Jurkat, Clone E6-1 (cell line): ENCODE results near the gene POF1B. TPM values are rescaled to one million over a fixed set of nuclear protein-coding genes. Genes with fewer than 3 reads are reported as not detected.
"Not testable (repeated sequence)": the region's sequence is repeated elsewhere in the genome, so short reads cannot be mapped to it uniquely, and the experiment has no call there.

ENCODE experiments used
- DNase-seq: peaks from one replicate; pipeline ENCODE4 v3.0.0-alpha.2; 2011; ENCODE audit warnings: low read depth, low spot score
- H3K4me3 ChIP-seq: 2 replicates; pipeline ENCODE4 v1.5.1; 2011; ENCODE audit warnings: mild to moderate bottlenecking, low read length, control low read depth, moderate library complexity
- polyA plus RNA-seq: library from polyadenylated mRNA; unstranded; fragments of >200 nt; gene quantifications from one replicate; pipeline ENCODE4 v1.2.1, GENCODE V29; 2012; ENCODE audit warnings: missing spikeins; ENCODE audit not compliant: insufficient read length, insufficient read depth

The POF1B gene, protein sequence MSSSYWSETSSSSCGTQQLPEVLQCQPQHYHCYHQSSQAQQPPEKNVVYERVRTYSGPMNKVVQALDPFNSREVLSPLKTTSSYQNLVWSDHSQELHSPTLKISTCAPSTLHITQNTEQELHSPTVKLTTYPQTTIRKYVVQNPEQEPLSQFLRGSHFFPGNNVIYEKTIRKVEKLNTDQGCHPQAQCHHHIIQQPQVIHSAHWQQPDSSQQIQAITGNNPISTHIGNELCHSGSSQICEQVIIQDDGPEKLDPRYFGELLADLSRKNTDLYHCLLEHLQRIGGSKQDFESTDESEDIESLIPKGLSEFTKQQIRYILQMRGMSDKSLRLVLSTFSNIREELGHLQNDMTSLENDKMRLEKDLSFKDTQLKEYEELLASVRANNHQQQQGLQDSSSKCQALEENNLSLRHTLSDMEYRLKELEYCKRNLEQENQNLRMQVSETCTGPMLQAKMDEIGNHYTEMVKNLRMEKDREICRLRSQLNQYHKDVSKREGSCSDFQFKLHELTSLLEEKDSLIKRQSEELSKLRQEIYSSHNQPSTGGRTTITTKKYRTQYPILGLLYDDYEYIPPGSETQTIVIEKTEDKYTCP
- polyA plus RNA-seq = 0.59 TPM

DNA sequence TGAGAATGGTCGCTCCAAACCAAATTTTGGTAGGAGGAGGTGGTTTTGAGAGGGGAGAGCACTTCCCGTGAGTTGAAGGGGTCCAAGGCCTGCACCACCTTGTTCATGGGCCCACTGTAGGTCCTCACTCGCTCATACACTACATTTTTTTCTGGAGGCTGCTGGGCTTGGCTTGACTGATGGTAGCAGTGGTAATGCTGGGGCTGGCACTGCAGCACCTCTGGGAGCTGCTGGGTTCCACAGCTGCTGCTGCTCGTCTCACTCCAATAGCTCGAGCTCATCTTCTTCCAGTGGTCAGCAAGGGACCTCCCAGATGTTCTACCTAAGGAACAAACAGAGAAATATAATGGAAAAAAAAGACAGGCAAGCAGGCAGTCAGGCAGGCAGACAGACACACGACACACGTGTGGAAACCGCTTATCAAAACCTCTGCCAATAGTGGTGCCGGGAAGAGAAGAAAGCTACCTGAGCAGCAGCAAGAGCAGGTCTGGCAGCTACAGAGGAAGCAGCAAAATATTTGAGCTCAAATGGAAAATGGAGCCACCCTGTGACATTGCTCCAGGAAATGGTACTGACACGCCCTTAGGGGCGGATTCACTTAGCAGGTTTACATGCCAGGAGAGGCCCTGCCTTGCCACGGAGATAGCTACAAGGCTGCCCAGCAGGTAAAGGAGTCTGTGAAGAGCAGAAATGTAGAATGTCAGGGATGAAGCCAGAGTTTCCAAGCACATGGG lies at the start of gene POF1B:
POF1B (minus strand) TSS at position 492 of the 734 bp plus-strand sequence; CDS start at position 281, 211 bp downstream.
- no peak for DNase-seq
- H3K4me3 ChIP-seq = no peak within 1 kb of the TSS

DNA sequence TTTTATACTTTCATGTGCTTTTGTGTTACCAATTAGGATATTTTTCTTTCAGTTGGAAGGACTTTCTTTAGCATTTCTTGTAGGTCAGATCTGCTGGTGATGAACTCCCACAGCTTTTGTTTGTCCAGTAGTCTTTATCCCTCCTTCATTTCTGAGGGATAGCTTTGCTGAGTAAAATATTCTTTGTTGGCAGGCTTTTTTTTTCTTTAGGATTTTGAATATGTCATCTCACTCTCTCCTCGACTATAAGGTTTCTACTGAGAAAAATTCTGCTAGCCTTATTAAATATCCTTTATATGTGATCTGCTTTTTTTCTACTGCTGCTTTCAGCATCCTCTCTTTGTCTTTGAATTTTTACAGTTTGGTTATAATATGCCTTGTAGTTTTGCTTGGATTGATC lies 49.6 kb upstream of the POF1B start:
- no peak overlapping the region for H3K4me3 ChIP-seq
- no peak for DNase-seq

DNA sequence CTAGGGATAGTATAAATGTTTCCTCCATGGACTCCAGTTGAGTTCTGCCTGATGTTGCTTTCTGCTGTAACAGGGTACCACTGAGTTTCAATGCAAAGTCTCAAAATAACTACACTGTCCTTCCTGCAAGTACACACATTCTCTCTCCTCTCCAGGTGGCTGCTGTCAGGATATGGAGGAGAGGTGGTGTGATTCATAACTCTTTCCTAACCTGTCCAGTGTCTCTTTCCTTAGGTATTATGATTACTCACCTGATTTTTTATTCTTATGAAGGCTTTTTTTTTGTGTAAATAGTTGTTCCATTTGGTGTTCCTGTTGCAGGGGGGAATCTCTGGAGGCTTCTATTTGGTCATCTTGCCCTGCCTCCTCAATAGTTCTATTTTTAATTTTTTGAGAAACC lies 39.8 kb upstream of the POF1B start:
- H3K4me3 ChIP-seq = no peak overlapping the region
- DNase-seq = no peak

DNA sequence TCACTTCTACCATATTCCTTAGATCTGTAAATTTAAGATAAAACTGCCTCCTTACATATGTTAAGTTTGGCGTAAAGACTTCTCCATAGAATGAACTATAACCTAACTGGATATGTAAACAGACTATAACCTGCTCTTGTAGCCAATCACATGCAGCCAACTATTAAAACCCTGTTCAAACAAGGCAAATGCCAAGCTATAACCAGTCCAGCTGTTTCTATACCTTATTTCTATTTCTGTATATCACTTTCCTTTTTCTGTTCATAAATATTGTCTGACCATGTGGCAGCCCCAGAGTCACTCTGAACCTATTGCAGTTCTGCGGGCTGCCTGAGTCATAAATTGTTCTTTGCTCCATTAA lies 12.4 kb upstream of the POF1B start:
- DNase-seq = no peak
- H3K4me3 ChIP-seq = no peak overlapping the region

DNA sequence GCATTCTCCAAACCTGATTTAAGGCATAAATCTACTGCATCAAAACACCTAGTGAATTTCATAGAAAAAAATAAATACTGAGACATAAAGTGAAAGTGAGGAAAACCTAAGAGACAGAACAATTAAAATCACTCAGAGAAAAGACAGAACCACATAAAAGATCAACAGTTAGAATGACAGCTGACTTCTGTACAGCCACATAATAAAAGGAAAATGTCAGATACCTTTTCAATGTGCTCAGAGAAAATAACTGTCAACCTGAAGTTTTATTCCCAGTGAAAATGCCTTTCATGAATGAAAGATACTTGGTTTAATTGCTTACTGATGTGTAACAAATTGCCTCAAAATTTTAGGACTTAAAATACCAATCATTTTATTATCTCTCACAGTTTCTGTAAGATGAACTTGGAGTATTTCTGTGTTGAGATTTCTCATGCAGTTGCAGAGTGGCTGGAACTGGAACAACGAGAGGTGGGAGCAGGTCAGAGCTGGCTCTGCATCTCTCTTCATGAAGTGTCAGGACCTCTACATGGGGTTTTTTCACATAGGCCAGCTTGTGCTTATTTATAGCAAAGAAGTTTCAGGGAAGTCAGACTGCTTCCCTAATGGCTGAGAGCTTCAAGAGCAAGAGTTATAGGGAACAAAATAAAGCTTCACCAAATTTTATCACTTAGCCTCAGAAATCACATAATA lies 11.9 kb upstream of the POF1B start:
- peak; percentile 12 for DNase-seq
- H3K4me3 ChIP-seq = no peak overlapping the region

DNA sequence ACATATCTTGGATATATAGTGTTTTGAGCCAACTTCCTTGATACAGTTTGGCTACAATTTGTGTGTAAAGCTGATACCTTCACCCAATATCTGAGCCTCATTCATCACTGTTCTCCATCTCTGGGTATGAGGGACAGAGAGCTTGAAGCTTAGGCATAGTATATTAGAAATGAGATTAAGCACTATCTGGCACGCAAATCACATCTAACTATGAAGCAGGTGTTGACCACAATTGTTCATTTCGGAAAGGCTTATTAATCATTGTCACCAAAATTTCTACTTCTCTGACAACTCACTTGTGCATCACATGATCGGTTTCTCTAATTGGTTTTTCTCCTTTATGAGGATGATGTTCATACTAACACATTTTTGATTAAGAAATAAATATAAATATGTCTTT lies 2.1 kb upstream of the POF1B start:
- H3K4me3 ChIP-seq = no peak overlapping the region
- no peak for DNase-seq

DNA sequence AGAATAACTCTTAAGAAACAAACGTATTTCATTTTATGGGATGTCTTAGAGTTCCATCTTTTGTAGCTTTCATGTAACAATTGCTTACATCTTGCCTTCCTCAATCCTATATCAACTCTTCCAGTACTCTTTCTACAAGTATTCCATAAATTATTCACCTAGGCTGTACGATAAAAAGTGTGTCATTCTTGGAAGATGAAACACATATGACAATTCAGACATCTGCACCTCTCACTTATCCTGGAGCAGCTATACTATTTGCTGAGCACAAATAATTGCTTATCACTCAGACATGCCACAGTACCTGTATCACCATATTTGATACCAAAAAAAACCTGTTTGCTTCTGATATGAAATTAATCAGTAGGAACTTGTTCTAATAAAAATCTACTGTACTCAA lies 1.0 kb downstream of the POF1B start:
- no peak overlapping the region for H3K4me3 ChIP-seq
- no peak for DNase-seq

DNA sequence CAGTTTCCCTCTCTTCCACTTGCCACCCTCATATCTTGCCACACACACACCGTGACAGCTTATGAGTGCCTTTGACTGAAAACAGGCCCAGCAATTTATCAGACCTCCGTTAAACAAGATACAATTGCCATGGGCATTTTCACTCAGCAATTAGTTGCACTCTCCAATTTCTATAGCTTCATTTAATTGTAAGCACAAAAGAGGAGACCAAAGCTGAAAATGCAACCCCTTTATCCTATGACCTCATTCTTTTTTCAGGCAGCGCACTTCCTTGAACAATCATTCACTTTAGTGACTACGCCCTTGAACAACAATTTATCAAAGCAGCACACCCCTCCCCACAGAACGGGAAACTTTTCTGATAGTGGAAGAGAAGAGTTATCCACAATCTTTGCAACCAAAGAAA lies 4.1 kb downstream of the POF1B start:
- no peak for DNase-seq
- H3K4me3 ChIP-seq = no peak overlapping the region

DNA sequence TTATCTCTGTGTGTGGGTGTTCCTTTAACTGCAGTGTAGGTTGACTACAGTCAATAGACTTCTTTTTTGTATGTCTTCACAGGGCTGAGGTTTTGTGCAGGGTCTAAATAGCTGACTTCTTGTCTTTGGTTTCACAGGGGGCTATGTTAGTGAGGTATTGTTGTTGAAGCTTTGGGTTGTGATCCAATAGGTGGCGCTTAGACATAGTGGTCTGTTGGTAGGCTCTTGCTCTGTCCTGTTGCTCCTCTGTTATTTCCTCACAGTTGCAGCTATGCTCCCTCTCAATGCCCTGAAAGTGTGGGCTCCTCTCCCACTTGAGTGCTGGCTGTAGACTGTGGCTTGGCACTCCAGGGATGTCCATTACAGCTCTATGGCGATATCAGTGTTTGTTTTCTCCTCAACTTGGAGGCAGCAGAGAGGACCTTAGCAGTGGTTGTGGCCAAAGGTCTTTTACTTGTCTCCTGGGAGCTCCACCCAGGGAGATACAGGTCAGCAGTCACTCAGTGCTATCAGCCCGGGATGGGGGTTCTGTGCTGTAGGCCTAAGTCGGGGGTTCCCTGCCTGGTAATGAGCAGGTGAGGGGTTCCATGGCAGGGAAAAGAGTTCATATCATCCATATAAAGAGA lies 14.0 kb downstream of the POF1B start:
- no peak overlapping the region for H3K4me3 ChIP-seq
- DNase-seq = peak; percentile 3

DNA sequence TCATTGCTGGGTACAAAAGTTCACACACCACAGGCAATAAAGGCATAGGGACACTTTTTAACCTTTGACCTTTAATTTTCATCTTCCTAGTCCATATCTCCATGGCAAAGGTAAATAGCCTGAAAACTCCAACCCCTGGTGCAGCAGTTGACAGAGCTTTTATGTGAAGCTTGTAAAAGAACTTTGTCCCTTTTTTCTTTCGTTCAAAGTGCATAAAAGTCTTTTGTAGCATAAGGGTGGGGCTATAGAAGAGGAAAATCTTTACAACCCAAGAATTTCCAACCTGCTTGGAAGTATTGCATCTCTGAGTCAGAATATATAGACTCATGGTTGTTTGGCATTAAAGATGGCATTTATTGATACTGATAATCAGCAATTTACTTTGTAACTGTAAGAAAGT lies 20.4 kb downstream of the POF1B start:
- H3K4me3 ChIP-seq = no peak overlapping the region
- no peak for DNase-seq

DNA sequence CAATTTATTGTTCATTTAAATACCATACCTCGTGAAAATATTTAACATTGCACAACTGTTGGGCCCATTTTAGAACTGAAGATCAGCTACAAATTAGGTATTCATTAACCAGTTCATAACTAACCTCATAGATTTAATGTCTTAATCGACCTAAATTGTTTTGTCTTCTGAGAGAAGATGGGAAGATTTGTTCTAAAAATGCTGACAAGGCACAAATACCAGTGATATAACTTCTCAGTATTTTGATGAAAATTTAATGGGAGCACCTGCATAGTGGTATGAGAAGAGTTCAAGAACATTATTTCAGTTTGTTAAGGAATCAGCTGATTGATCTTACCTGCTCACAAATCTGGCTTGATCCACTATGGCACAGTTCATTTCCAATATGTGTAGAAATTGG lies 33.9 kb downstream of the POF1B start:
- H3K4me3 ChIP-seq = no peak overlapping the region
- no peak for DNase-seq

DNA sequence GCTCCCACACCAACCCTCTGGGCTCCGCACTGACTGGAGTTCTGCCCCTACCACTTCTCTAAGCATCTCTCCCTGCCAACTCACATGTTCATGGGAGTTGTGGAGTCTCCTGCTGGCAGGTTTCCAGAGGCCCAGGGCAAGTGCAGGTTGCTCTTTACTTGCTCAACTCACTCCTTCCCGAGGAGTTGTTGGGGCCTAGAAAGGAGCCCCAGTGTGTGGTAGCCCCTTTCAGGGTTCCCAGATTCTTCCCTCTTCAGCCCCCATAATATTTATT lies 52.5 kb downstream of the POF1B start:
- no peak for DNase-seq
- no peak overlapping the region for H3K4me3 ChIP-seq

DNA sequence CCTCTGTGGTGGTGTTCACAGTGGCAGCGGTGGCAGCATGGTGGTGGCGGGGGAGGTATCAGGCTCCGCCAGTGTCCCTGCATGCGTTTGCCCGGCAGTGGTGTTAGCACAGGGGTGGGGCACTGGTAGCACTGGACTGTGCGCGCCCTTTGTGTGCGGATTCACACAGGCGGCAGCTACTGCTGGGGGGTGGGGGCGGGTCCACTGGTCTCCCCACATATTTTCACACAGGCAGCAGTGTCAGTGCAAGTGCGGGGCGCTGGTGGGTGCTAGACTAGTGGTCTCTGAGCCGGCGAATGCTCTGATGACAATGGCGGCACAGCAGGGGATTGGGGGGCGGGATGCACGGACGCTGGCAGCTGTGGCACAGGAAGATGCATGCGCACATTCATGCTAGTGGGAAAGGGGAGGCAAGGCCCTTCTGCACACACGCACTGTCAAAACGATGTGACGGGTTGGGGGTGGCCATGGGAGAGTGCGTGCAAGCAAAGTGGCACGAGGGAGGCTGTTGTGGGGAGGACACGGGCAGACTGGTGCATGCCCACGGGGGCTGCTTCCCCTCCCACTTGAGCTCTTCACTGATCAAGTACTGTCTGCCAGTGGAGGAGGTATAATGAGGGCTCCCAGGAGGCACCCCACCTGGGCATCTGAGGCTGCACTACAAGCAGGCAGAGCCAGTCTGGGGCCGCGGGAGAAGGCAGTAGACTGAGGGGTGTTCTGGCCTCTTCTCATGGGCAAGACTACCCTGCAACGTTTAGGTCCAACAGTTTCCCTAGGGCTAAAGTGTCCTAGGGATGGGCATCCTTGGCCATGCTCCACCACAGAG lies 53.0 kb downstream of the POF1B start:
- no peak for DNase-seq
- H3K4me3 ChIP-seq = no peak overlapping the region

DNA sequence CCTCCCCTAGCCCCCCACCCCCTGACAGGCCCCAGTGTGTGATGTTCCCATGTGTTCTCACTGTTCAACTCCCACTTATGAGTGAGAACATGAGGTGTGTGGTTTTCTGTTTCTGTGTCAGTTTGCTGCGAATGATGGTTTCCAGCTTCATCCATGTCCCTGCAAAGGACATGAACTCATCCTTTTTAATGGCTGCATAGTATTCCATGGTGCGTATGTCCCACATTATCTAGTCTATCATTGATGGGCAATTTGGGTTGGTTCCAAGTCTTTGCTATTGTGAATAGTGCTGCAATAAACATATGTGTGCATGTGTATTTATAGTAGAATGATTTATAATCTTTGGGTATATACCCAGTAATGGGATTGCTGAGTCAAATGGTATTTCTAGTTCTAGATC lies 68.1 kb downstream of the POF1B start:
- not testable (repeated sequence) for H3K4me3 ChIP-seq, DNase-seq

DNA sequence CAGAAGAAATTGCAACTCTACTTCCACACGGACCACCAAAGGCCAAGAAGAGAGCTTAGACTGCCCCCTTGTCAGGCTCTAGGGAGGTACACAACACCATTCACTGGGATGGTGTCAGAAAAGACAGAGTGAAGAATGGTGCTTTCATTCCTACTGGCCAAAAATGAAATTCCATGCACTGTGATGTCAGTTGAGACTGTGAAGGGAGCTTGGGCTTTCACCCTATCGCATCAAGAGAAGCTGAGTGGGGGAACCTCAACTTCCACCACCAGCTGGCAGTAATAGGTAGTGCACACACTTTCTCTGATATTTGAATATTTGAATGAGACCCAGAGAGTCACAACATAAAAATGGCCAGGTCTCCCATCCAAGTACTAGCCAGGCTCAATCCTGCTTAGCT lies 69.7 kb downstream of the POF1B start:
- H3K4me3 ChIP-seq = no peak overlapping the region
- DNase-seq = no peak

DNA sequence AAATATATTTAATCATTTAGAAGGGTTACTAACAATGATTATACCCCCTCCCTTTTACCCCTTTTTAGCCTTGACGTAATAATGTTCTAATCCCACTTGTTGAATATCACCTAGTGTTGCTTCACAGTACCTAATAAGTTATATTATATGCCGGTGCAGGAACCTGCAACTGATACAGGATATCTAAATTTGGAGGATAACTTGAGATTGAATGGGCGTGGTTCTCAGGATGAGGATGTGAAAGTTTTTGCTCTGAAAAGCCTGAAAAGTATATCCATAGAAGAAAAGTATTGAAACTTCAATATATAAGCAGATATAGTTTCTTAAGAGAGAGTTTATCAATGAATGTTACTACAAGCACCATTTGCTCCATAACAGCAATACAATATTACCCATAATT lies 75.9 kb downstream of the POF1B start:
- no peak overlapping the region for H3K4me3 ChIP-seq
- no peak for DNase-seq

DNA sequence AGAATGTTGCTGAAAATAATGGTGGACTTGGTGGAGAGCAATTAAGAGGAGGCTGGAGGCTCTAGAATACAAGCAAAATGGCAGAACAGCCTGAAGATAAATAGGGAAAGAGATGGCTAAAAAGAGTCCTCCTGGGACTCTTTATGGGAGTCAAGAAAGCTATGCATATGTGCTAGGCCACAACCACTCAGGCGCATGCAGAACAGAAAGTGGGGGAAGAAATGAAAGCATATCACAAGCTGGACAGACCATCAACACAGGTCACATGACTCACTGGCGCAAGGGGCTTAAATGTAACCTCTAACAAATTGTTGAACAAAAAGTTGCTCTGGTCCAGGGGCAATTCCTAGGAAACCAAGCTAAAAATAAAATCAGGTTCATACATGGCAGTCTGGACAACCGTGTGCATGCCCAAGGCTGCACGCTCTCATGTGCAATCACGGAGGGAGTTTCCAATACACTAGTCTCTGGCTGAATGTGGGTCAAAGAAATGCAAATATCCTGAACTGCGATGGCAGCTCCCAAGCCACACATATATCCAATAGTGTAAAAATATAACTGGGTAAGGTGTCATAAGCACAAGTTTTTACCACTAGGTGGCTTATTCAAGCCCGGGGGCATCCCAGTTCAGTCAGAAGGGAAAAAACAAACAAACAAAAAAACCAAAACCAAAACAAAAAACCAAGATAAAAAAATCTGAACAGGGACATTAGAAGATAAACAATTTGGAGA lies 90.3 kb downstream of the POF1B start:
- no peak for DNase-seq
- no peak overlapping the region for H3K4me3 ChIP-seq

DNA sequence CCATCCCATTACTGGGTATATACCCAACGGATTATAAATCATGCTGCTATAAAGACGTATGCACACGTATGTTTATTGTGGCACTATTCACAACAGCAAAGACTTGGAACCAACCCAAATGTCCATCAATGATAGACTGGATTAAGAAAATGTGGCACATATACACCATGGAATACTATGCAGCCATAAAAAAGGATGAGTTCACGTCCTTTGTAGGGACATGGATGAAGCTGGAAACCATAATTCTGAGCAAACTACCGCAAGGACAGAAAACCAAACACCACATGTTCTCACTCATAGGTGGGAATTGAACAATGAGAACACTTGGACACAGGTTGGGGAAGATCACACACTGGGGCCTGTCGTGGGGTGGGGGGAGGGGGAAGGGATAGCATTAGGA lies 94.2 kb downstream of the POF1B start:
- not testable (repeated sequence) for H3K4me3 ChIP-seq, DNase-seq
